Mesendoderm (in vitro differentiated cells): Measurements from ENCODE around the gene CSTPP1.

Source experiments
- DNase-seq: peaks from one replicate; pipeline ENCODE4 v3.0.0; 2013
- H2AK5ac ChIP-seq: 2 replicates; pipeline ENCODE4 v1.6.1; 2013; ENCODE audit warnings: low read length, inconsistent platforms
- H2BK120ac ChIP-seq: 2 replicates; pipeline ENCODE4 v1.6.1; 2013; ENCODE audit warnings: low read depth, mild to moderate bottlenecking, low read length, moderate library complexity, mixed read lengths
- H2BK15ac ChIP-seq: replicated peaks from 2 replicates; pipeline ENCODE4 v1.6.1; 2013; ENCODE audit warnings: low read depth, mild to moderate bottlenecking, moderate library complexity
- H2BK5ac ChIP-seq: 2 replicates; pipeline ENCODE4 v1.6.1; 2013; ENCODE audit warnings: low read length, inconsistent platforms
- H3K18ac ChIP-seq: 2 replicates; pipeline ENCODE4 v1.6.1; 2013; ENCODE audit warnings: mild to moderate bottlenecking, low read length, mixed read lengths
- H3K23ac ChIP-seq: one replicate; pipeline ENCODE4 v1.6.1; 2013; ENCODE audit warnings: low read length
- H3K27ac ChIP-seq: 2 replicates; pipeline ENCODE4 v1.5.1; 2013; ENCODE audit warnings: low read depth, mild to moderate bottlenecking, inconsistent platforms, low read length, moderate library complexity
- H3K27me3 ChIP-seq: 2 replicates; pipeline ENCODE4 v1.6.1; 2013; ENCODE audit warnings: low read length, control low read depth, mild to moderate bottlenecking, inconsistent platforms; ENCODE audit not compliant: insufficient read depth, poor library complexity
- H3K36me3 ChIP-seq: 2 replicates; pipeline ENCODE4 v1.6.1; 2013; ENCODE audit warnings: low read length, inconsistent platforms; ENCODE audit not compliant: control insufficient read depth, insufficient read depth
- H3K4ac ChIP-seq: one replicate; pipeline ENCODE4 v1.6.1; 2013; ENCODE audit warnings: low read depth, mild to moderate bottlenecking, low read length, moderate library complexity
- H3K4me1 ChIP-seq: 2 replicates; pipeline ENCODE4 v1.6.1; 2013; ENCODE audit warnings: low read depth, low read length, inconsistent platforms; ENCODE audit not compliant: control insufficient read depth
- H3K4me2 ChIP-seq: 2 replicates; pipeline ENCODE4 v1.6.1; 2013; ENCODE audit warnings: low read length
- H3K4me3 ChIP-seq: 2 replicates; pipeline ENCODE4 v1.5.1; 2013; ENCODE audit warnings: mild to moderate bottlenecking, low read length
- H3K56ac ChIP-seq: one replicate; pipeline ENCODE4 v1.6.1; 2013; ENCODE audit warnings: low read length
- H3K79me1 ChIP-seq: 2 replicates; pipeline ENCODE4 v1.6.1; 2013; ENCODE audit warnings: low read length, inconsistent platforms
- H3K79me2 ChIP-seq: 2 replicates; pipeline ENCODE4 v1.6.1; 2013; ENCODE audit warnings: mild to moderate bottlenecking, low read length; ENCODE audit not compliant: control insufficient read depth, insufficient read depth
- H3K9ac ChIP-seq: 2 replicates; pipeline ENCODE4 v1.6.1; 2013; ENCODE audit warnings: low read length, inconsistent platforms
- H4K5ac ChIP-seq: one replicate; pipeline ENCODE4 v1.6.1; 2013; ENCODE audit warnings: low read length
- H4K8ac ChIP-seq: one replicate; pipeline ENCODE4 v1.6.1; 2013; ENCODE audit warnings: low read depth, mild to moderate bottlenecking, control low read depth, low read length, moderate library complexity
- WGBS: extraction: QIAGEN DNeasy Blood & Tissue Kit; methylation state at CpG from one replicate; pipeline ENCODE4 v1.1.7; 2013; ENCODE audit warnings: low lambda C conversion rate, missing lambda C conversion rate; ENCODE audit not compliant: insufficient coverage; ENCODE audit errors: extremely low coverage; 5-methylcytosine and 5-hydroxymethylcytosine counted together

Gene CSTPP1

DNA sequence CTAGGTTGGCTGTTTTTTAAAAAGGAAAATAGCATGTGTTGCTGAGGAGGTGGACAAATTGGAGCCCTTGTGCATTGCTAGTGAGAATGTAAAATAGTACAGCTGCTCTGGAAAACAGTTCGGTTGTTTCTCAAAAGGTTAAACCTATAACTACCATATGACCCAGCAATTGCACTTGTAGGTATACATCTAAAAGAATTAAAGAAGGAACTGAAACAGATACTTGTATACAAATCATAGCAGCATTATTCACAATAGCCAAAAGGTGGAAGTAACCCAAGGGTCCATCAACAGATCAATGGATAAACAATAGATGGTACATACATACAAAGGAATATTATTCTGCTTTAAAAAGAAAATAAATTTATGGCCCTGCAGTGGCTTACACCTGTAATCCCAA, 111.4 kb downstream of the CSTPP1 start:
- Histone ChIP-seq H4K8ac (no peak overlapping the region), H3K4ac (no peak overlapping the region), H3K56ac (no peak overlapping the region), H3K36me3 (no peaks in the 10 kb centered on the region), H3K27ac (no peak overlapping the region), H2BK120ac (no peak overlapping the region), H3K79me1 (no peaks in the 10 kb centered on the region), H2BK5ac (no peak overlapping the region), H3K18ac (no peak overlapping the region), H3K79me2 (no peaks in the 10 kb centered on the region), H2BK15ac (no peak overlapping the region), H3K4me2 (no peak overlapping the region), H3K9ac (no peak overlapping the region), H4K5ac (no peak overlapping the region), H3K23ac (no peak overlapping the region), H3K27me3 (no peaks in the 10 kb centered on the region), H3K4me1 (no peaks in the 10 kb centered on the region), H3K4me3 (no peak overlapping the region), H2AK5ac (no peak overlapping the region)
- no CpG with 5 or more reads among the region's 1 CpG for WGBS
- no peak for DNase-seq

DNA sequence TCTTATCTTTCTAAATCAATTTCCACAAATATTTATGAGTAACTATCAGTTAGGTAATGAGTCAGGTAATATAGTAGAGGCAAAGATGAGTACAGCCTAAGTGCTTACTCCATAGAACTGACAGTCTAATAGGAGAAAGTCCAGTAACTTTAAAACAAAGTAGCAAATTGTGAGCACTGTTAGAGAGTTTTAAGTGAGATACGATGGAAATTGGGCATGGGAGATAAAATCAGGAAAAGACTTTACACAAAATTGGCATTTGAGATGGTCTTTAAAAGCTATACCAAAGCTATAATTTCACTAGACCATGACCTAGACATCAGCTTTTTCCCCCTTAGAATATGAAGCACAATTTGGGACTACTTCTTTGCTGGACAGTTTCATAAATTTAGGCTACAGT, 113.7 kb downstream of the CSTPP1 start:
- no peaks in the 10 kb centered on the region for H3K79me1 ChIP-seq
- WGBS = no CpG with 5 or more reads among the region's 1 CpG

DNA sequence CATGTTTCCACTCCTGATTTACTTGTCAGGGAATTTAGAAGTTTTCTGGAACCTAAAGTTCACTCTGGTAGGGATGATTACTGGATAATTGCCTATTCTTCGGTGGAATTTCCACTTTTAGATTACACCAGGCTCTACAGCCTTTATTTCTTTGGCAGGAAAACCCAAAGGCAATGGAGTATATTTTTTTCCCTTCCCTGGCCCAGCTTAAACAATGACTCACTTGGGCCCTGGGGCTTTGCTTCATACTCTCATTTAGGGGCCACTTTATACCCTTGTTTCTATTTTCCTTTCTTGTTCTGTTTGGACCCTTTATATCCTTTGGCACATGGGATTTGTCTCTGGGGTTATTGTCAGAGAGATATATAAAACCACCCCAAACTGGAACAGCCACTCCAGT, 114.7 kb downstream of the CSTPP1 start:
- Histone ChIP-seq H3K79me1 (no peaks in the 10 kb centered on the region), H3K27ac (no peak overlapping the region), H3K18ac (no peak overlapping the region), H2AK5ac (no peak overlapping the region), H3K4me3 (no peak overlapping the region), H3K4ac (no peak overlapping the region), H3K56ac (no peak overlapping the region), H2BK5ac (no peak overlapping the region), H4K5ac (no peak overlapping the region), H3K4me2 (no peak overlapping the region), H4K8ac (no peak overlapping the region), H2BK15ac (no peak overlapping the region), H3K36me3 (no peaks in the 10 kb centered on the region), H3K27me3 (no peaks in the 10 kb centered on the region), H2BK120ac (no peak overlapping the region), H3K9ac (no peak overlapping the region), H3K79me2 (no peaks in the 10 kb centered on the region), H3K4me1 (no peaks in the 10 kb centered on the region), H3K23ac (no peak overlapping the region)
- WGBS = no CpG with 5 or more reads among the region's 1 CpG
- DNase-seq = no peak

More for the DNA sequence above, 113.7 kb downstream of the CSTPP1 start:
- H2AK5ac ChIP-seq = no peak overlapping the region
- H3K4me2 ChIP-seq = no peak overlapping the region
- H3K56ac ChIP-seq = no peak overlapping the region
- H4K8ac ChIP-seq = no peak overlapping the region
- H3K27ac ChIP-seq = no peak overlapping the region
- H3K4ac ChIP-seq = no peak overlapping the region
- no peaks in the 10 kb centered on the region for H3K36me3 ChIP-seq
- no peaks in the 10 kb centered on the region for H3K79me2 ChIP-seq
- no peak overlapping the region for H4K5ac ChIP-seq
- H3K4me3 ChIP-seq = no peak overlapping the region
- H2BK15ac ChIP-seq = no peak overlapping the region
- DNase-seq = no peak
- H3K18ac ChIP-seq = no peak overlapping the region
- no peaks in the 10 kb centered on the region for H3K4me1 ChIP-seq
- no peaks in the 10 kb centered on the region for H3K27me3 ChIP-seq
- H2BK5ac ChIP-seq = no peak overlapping the region
- no peak overlapping the region for H3K23ac ChIP-seq
- no peak overlapping the region for H3K9ac ChIP-seq
- H2BK120ac ChIP-seq = no peak overlapping the region

DNA sequence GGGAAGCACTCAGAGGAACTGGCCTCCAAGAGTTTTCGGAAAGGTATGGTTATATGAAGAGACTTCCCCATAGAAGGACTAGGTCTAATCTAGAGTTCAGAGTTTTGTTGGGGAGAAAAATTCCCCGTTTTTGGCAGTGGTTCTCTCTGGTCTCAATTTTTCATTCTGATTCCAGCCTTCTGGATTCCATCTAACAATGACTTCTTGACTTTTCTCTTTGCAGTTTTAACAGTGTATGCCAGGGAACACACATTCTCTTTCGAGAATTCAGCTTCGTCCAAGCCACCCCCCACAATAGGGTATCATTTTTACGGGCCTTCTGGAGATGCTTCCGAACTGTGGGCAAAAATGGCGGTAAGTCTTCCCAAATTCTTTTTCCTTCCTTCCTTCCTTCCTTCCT, 115.6 kb downstream of the CSTPP1 start:
- Histone ChIP-seq H3K4me3 (no peak overlapping the region), H4K5ac (no peak overlapping the region), H3K27ac (no peak overlapping the region), H3K79me1 (no peaks in the 10 kb centered on the region), H2AK5ac (no peak overlapping the region), H3K4me1 (no peaks in the 10 kb centered on the region), H3K36me3 (no peaks in the 10 kb centered on the region), H3K56ac (no peak overlapping the region), H3K23ac (no peak overlapping the region), H3K27me3 (no peaks in the 10 kb centered on the region), H3K18ac (no peak overlapping the region), H3K4me2 (no peak overlapping the region), H2BK120ac (no peak overlapping the region), H2BK15ac (no peak overlapping the region), H4K8ac (no peak overlapping the region), H2BK5ac (no peak overlapping the region), H3K9ac (no peak overlapping the region), H3K79me2 (no peaks in the 10 kb centered on the region), H3K4ac (no peak overlapping the region)
- DNase-seq = no peak
- no CpG with 5 or more reads among the region's 7 CpGs for WGBS

DNA sequence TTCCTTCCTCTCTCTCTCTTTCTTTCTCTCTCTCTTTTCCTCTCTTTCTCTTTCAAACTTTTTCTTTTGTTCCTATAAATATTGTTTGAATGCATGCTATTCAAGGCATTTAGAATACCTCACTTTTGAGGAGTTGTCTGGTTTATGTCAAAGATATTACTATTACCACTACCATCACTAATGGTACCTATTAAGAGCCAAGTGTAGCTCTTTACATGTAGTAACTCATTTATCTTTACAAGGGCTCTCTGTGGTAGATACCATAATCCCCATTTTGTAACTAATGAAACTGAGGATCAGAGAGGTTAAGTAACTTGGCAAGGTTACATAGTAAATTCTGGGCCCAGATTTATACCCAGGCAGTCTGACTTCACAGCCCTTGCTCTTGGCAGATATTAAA, 116.0 kb downstream of the CSTPP1 start:
- no peak for DNase-seq
- H3K56ac ChIP-seq = no peak overlapping the region
- H3K4me1 ChIP-seq = no peaks in the 10 kb centered on the region
- H3K4me3 ChIP-seq = no peak overlapping the region
- H2BK15ac ChIP-seq = no peak overlapping the region
- H3K27me3 ChIP-seq = no peaks in the 10 kb centered on the region
- no peak overlapping the region for H3K4me2 ChIP-seq
- no peak overlapping the region for H4K8ac ChIP-seq
- no peaks in the 10 kb centered on the region for H3K36me3 ChIP-seq
- no peak overlapping the region for H4K5ac ChIP-seq
- H2AK5ac ChIP-seq = no peak overlapping the region
- no peak overlapping the region for H3K23ac ChIP-seq
- no peak overlapping the region for H2BK5ac ChIP-seq
- no peaks in the 10 kb centered on the region for H3K79me1 ChIP-seq
- no peak overlapping the region for H3K18ac ChIP-seq
- no peak overlapping the region for H3K4ac ChIP-seq
- H3K27ac ChIP-seq = no peak overlapping the region
- H3K79me2 ChIP-seq = no peaks in the 10 kb centered on the region
- H3K9ac ChIP-seq = no peak overlapping the region
- H2BK120ac ChIP-seq = no peak overlapping the region

DNA sequence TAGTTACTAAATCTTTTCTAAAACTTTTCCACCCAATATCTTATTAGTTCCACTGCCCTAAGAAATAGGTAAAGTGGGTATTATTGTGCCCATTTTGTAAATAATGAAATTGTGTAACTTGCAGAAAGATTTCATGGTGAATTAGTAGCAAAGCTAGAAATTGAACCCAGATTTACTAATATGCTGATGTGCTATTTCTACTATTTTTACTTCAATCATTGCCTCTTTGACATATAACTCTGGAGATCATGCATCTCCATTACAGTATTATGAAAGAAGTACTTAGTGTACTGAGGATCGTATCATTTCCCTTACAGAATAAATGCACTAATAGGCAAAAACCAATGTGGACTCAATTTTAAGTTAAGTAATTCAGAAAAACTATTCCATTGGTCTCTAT, 119.0 kb downstream of the CSTPP1 start:
- no CpG with 5 or more reads among the region's 1 CpG for WGBS
- H3K36me3 ChIP-seq = no peaks in the 10 kb centered on the region
- no peak for DNase-seq
- H3K4me3 ChIP-seq = no peak overlapping the region
- H3K4ac ChIP-seq = no peak overlapping the region
- no peak overlapping the region for H3K18ac ChIP-seq
- H3K4me1 ChIP-seq = no peaks in the 10 kb centered on the region
- H3K27ac ChIP-seq = no peak overlapping the region
- no peak overlapping the region for H3K4me2 ChIP-seq
- no peak overlapping the region for H2AK5ac ChIP-seq
- H3K23ac ChIP-seq = no peak overlapping the region
- no peaks in the 10 kb centered on the region for H3K79me2 ChIP-seq
- H4K8ac ChIP-seq = no peak overlapping the region
- H2BK120ac ChIP-seq = no peak overlapping the region
- no peak overlapping the region for H2BK5ac ChIP-seq
- no peak overlapping the region for H3K56ac ChIP-seq
- H2BK15ac ChIP-seq = no peak overlapping the region
- no peak overlapping the region for H3K9ac ChIP-seq
- no peaks in the 10 kb centered on the region for H3K79me1 ChIP-seq
- H4K5ac ChIP-seq = no peak overlapping the region
- H3K27me3 ChIP-seq = no peaks in the 10 kb centered on the region
